Endothelial cell of umbilical vein (primary cell): ENCODE results near the gene CDK18. TPM values are rescaled to one million over a fixed set of nuclear protein-coding genes. Genes with fewer than 3 reads are reported as not detected.

Source experiments
- BruUV-seq: library from RNA; stranded (reverse); fragments of 400-500 nt; replicated peaks from 2 replicates; lab custom pipeline; 2021; lab: Mats Ljungman, UMichigan
- CTCF ChIA-PET: fragments of 300-600, 350-600 bp; sonication (Branson Sonifier 250); formaldehyde crosslinking; loops from one replicate; lab custom pipeline; 2021; ENCODE audit warnings: antibody characterized with exemption, inconsistent platforms; lab: Charles Lee
- POLR2A ChIA-PET: fragments of 300-600, 350-600 bp; sonication (Branson Sonifier 250); formaldehyde crosslinking; loops from one replicate; lab custom pipeline; 2021; ENCODE audit warnings: antibody characterized with exemption, inconsistent platforms; lab: Charles Lee
- DNase-seq: peaks from one replicate; pipeline ENCODE4 v3.0.0-alpha.2; 2011; ENCODE audit warnings: low read depth, low spot score
- FAIRE-seq: peaks from 2 replicates; lab custom pipeline; 2011; peaks lifted over from hg19 to GRCh38; lab: Jason Lieb, UNC
- H2AFZ ChIP-seq: 2 replicates; pipeline ENCODE4 v1.6.0; 2012; ENCODE audit warnings: low read depth, low read length, control low read depth, inconsistent platforms
- H3K27ac ChIP-seq: 2 replicates; pipeline ENCODE4 v1.5.1; 2011; ENCODE audit warnings: low read depth, mild to moderate bottlenecking, control low read depth, low read length, moderate library complexity; ENCODE audit not compliant: insufficient read depth
- H3K27me3 ChIP-seq, 2 experiments: 2 replicates each; pipeline versions ENCODE4 v1.6.0 to v1.6.1; 2011; ENCODE audit warnings: low read length in 2 of 2, mixed read lengths in 1 of 2; ENCODE audit not compliant: control insufficient read depth in 2 of 2, insufficient read depth in 2 of 2
- H3K36me3 ChIP-seq, 2 experiments: 2 replicates in 1 of 2; 3 replicates in 1 of 2; pipeline ENCODE4 v1.5.1; 2011; ENCODE audit warnings: low read length in 2 of 2, mild to moderate bottlenecking in 1 of 2, moderate library complexity in 1 of 2; ENCODE audit not compliant: control insufficient read depth in 2 of 2, insufficient read depth in 2 of 2; ENCODE audit errors: extremely low read depth in 1 of 2
- H3K4me1 ChIP-seq: 3 replicates; pipeline ENCODE4 v1.5.1; 2011; ENCODE audit warnings: mild to moderate bottlenecking, low read length; ENCODE audit not compliant: control insufficient read depth, insufficient read depth; ENCODE audit errors: extremely low read depth
- H3K4me2 ChIP-seq: 2 replicates; pipeline ENCODE4 v1.6.1; 2011; ENCODE audit warnings: low read length, control low read depth, mixed read lengths; ENCODE audit not compliant: insufficient read depth
- H3K4me3 ChIP-seq, 3 experiments: fragments of 200-600 bp in 1 of 3; sonication (generic), shearing (Covaris generic) in 1 of 3; replicated peaks in 1 of 3; 2 replicates each; pipeline ENCODE4 v1.5.1; 2011 to 2016; ENCODE audit warnings: control low read depth in 3 of 3, low read length in 3 of 3, mild to moderate bottlenecking in 2 of 3, inconsistent platforms in 1 of 3, low read depth in 1 of 3, moderate library complexity in 1 of 3; ENCODE audit not compliant: insufficient read depth in 1 of 3
- H3K79me2 ChIP-seq: 2 replicates; pipeline ENCODE4 v1.6.0; 2012; ENCODE audit warnings: low read length, inconsistent platforms; ENCODE audit not compliant: control insufficient read depth, insufficient read depth
- H3K9ac ChIP-seq: replicated peaks from 2 replicates; pipeline ENCODE3; 2011; ENCODE audit warnings: low read length, control low read depth; ENCODE audit not compliant: insufficient read depth; ENCODE audit errors: extremely low read depth
- H3K9me1 ChIP-seq: replicated peaks from 3 replicates; pipeline ENCODE4 v1.6.0; 2011; ENCODE audit warnings: mild to moderate bottlenecking, low read length; ENCODE audit not compliant: control insufficient read depth, insufficient read depth; ENCODE audit errors: extremely low read depth
- H3K9me3 ChIP-seq: replicated peaks from 2 replicates; pipeline ENCODE4 v1.5.1; 2012; ENCODE audit warnings: low read length, inconsistent platforms; ENCODE audit not compliant: control insufficient read depth, insufficient read depth
- H4K20me1 ChIP-seq: replicated peaks from 2 replicates; pipeline ENCODE3; 2011; ENCODE audit warnings: mild to moderate bottlenecking, low read length; ENCODE audit not compliant: control insufficient read depth, insufficient read depth; ENCODE audit errors: extremely low read depth
- CTCF ChIP-seq, 2 donors: IDR thresholded peaks; 1 replicate in 1 of 2; 2 replicates in 1 of 2; pipeline ENCODE4 v1.5.1; 2011; ENCODE audit warnings: low read length in 2 of 2, mild to moderate bottlenecking in 2 of 2, moderate library complexity in 2 of 2, control low read depth in 1 of 2, inconsistent platforms in 1 of 2, low read depth in 1 of 2; ENCODE audit not compliant: insufficient read depth in 1 of 2; ENCODE audit errors: extremely low read depth in 1 of 2
- EZH2 ChIP-seq: IDR thresholded peaks from 2 replicates; pipeline ENCODE4 v1.6.1; 2012; ENCODE audit warnings: borderline replicate concordance, low read depth, mild to moderate bottlenecking, moderate library complexity, low read length, inconsistent platforms; ENCODE audit not compliant: severe bottlenecking
- FOS ChIP-seq: IDR thresholded peaks from 2 replicates; pipeline ENCODE4 v1.6.1; 2011; ENCODE audit warnings: mild to moderate bottlenecking, low read length, moderate library complexity, borderline replicate concordance; ENCODE audit not compliant: insufficient read depth
- GATA2 ChIP-seq: IDR thresholded peaks from 2 replicates; pipeline ENCODE4 v1.7.0; 2011; ENCODE audit warnings: low read depth, mild to moderate bottlenecking, moderate library complexity, mixed read lengths, low read length; ENCODE audit not compliant: insufficient read length, insufficient read depth
- JUN ChIP-seq: IDR thresholded peaks from 2 replicates; pipeline ENCODE4 v1.6.1; 2011; ENCODE audit warnings: borderline replicate concordance, low read depth; ENCODE audit not compliant: insufficient read length, insufficient read depth
- MAX ChIP-seq: IDR thresholded peaks from 2 replicates; pipeline ENCODE4 v1.6.1; 2011; ENCODE audit not compliant: insufficient read depth, insufficient read length
- MYC ChIP-seq: IDR thresholded peaks from one replicate; pipeline ENCODE4 v1.6.1; 2011; ENCODE audit warnings: mild to moderate bottlenecking, low read depth, low read length
- POLR2A ChIP-seq: IDR thresholded peaks from 2 replicates; pipeline ENCODE4 v1.6.1; 2012; ENCODE audit warnings: low read depth, mild to moderate bottlenecking, control low read depth, low read length
- POLR2AphosphoS5 ChIP-seq: IDR thresholded peaks from 2 replicates; pipeline ENCODE4 v1.6.1; 2012; ENCODE audit warnings: low read depth, mild to moderate bottlenecking, control low read depth, low read length, moderate library complexity; ENCODE audit not compliant: insufficient read depth
- dilution Hi-C: fragments of 300-500 bp; cut with MboI; formaldehyde crosslinking; loops from one replicate; pipeline ENCODE4 v1.15.0; 2019; ENCODE audit warnings: low sequenced_read_pairs; ENCODE audit not compliant: extremely low pct_ligation_motif_present
- intact Hi-C: fragments of 100-400 bp; cut with micrococcal nuclease; formaldehyde crosslinking; loops from one replicate; pipeline ENCODE4 v1.10.0; 2022
- polyA plus RNA-seq, 4 experiments: library from polyadenylated mRNA; depleted of rRNA in 3 of 4; stranded (reverse) in 3 of 4; unstranded in 1 of 4; fragments of >200 nt; gene quantifications; 2 replicates each; pipeline versions ENCODE4 v1.2.1 to v1.2.3, GENCODE V29; 2011 to 2012; ENCODE audit warnings: missing spikeins in 1 of 4
- total RNA-seq: library from RNA; stranded (reverse); gene quantifications from 2 replicates; pipeline ENCODE4 v1.2.3, GENCODE V29; 2021

The CDK18 gene
- total and polyA plus RNA-seq, 2 donors (not counting 3 experiments of a cell fraction or from before 2014, with no cell fraction given) = 0.17 to 1.2 TPM

- H3K79me2 ChIP-seq = no peaks in the 10 kb centered on the region
- BruUV-seq = no TSS peak
- H3K36me3 ChIP-seq = no peaks in the 10 kb centered on the region
- H3K9ac ChIP-seq = no peak overlapping the region
- ChIA-PET CTCF (interaction anchor here (0.8 to 4.0 kb wide), 6 partner anchors 11 to 158 kb away, joined by 3 to 24 read pairs (median 4); no protein-coding TSS in a partner anchor), POLR2A (no interaction called here)
- H3K9me3 ChIP-seq = no peaks in the 10 kb centered on the region
- no peak overlapping the region for H3K4me2 ChIP-seq
- dilution Hi-C loops = no loop called here
- H3K27me3 ChIP-seq = peaks cover 2% of the 10 kb centered on the region in 2 experiments
- TF ChIP-seq CTCF (IDR thresholded peaks at IDR 0.05; ENCODE audit: extremely low read depth in 1 of 2, insufficient read depth in 1 of 2, low read depth in 1 of 2, low read length in 2 of 2) = no peak
- TF ChIP-seq FOS = no peak
- TF ChIP-seq JUN = no peak
- TF ChIP-seq POLR2AphosphoS5 = no peak
- TF ChIP-seq EZH2 = no peak
- no peak for TF ChIP-seq GATA2
- TF ChIP-seq POLR2A = no peak
- no peak for TF ChIP-seq MYC
- TF ChIP-seq MAX = no peak
- DNase-seq (no peak), FAIRE-seq (no peak)
- intact Hi-C loops = no loop called here
- no peak overlapping the region for H3K4me3 ChIP-seq
- H2AFZ ChIP-seq = no peak overlapping the region
- H4K20me1 ChIP-seq = no peaks in the 10 kb centered on the region
- H3K4me1 ChIP-seq = no peaks in the 10 kb centered on the region
- no peaks in the 10 kb centered on the region for H3K9me1 ChIP-seq
- no peak overlapping the region for H3K27ac ChIP-seq
Measured at GRCh38 chr1:205512059-205513045, 7.9 kb downstream of the CDK18 start.
